Mesenchymal stem cell (in vitro differentiated cells and primary cell): Measurements from ENCODE around the gene SLC6A12.

Source experiments
- DNase-seq: peaks from one replicate; pipeline ENCODE4 v3.0.0-alpha.2; 2013
- H2AFZ ChIP-seq: one replicate; pipeline ENCODE4 v1.6.1; 2013; ENCODE audit warnings: low read depth, mild to moderate bottlenecking, control low read depth, inconsistent platforms, low read length, moderate library complexity
- H2AK5ac ChIP-seq: 2 replicates; pipeline ENCODE4 v1.6.1; 2013; ENCODE audit warnings: low read length, moderate library complexity, mild to moderate bottlenecking, inconsistent platforms; ENCODE audit not compliant: severe bottlenecking
- H2BK120ac ChIP-seq: one replicate; pipeline ENCODE4 v1.6.1; 2013; ENCODE audit warnings: low read depth, mild to moderate bottlenecking, inconsistent platforms, low read length, moderate library complexity
- H2BK12ac ChIP-seq, 2 experiments: one replicate each; pipeline ENCODE4 v1.6.1; 2013; ENCODE audit warnings: inconsistent platforms in 2 of 2, low read length in 2 of 2, mild to moderate bottlenecking in 2 of 2, moderate library complexity in 2 of 2, control low read depth in 1 of 2
- H2BK15ac ChIP-seq: one replicate; pipeline ENCODE4 v1.6.1; 2013; ENCODE audit warnings: mild to moderate bottlenecking, low read depth, inconsistent platforms; ENCODE audit not compliant: poor library complexity, severe bottlenecking
- H2BK5ac ChIP-seq: 2 replicates; pipeline ENCODE4 v1.6.1; 2013; ENCODE audit warnings: low read depth, mild to moderate bottlenecking, low read length, control low read depth, inconsistent platforms; ENCODE audit not compliant: poor library complexity, severe bottlenecking
- H3K14ac ChIP-seq, 2 experiments: one replicate each; pipeline ENCODE4 v1.6.1; 2013; ENCODE audit warnings: inconsistent platforms in 2 of 2, low read length in 2 of 2, control low read depth in 1 of 2, mild to moderate bottlenecking in 1 of 2, moderate library complexity in 1 of 2
- H3K18ac ChIP-seq, 2 experiments: one replicate each; pipeline ENCODE4 v1.6.1; 2013; ENCODE audit warnings: inconsistent platforms in 2 of 2, low read length in 2 of 2, control low read depth in 1 of 2, low read depth in 1 of 2, mild to moderate bottlenecking in 1 of 2
- H3K23ac ChIP-seq, 2 experiments: one replicate each; pipeline ENCODE4 v1.6.1; 2013; ENCODE audit warnings: inconsistent platforms in 2 of 2, low read length in 2 of 2, mild to moderate bottlenecking in 2 of 2, moderate library complexity in 2 of 2, control low read depth in 1 of 2
- H3K27ac ChIP-seq: 2 replicates; pipeline ENCODE4 v1.5.1; 2013; ENCODE audit warnings: mild to moderate bottlenecking, moderate library complexity, low read length, control low read depth, inconsistent platforms; ENCODE audit not compliant: poor library complexity, severe bottlenecking
- H3K27me3 ChIP-seq, 2 experiments: 2 replicates each; pipeline versions ENCODE4 v1.6.1 to v1.7.0; 2013; ENCODE audit warnings: low read length in 2 of 2, mild to moderate bottlenecking in 2 of 2, moderate library complexity in 2 of 2, control low read depth in 1 of 2, inconsistent platforms in 1 of 2; ENCODE audit not compliant: control insufficient read depth in 1 of 2, insufficient read depth in 1 of 2
- H3K36me3 ChIP-seq, 2 experiments: 2 replicates each; pipeline versions ENCODE4 v1.6.1 to v1.7.0; 2013; ENCODE audit warnings: low read length in 2 of 2, control low read depth in 1 of 2, inconsistent platforms in 1 of 2, low read depth in 1 of 2, mild to moderate bottlenecking in 1 of 2; ENCODE audit not compliant: insufficient read depth in 2 of 2, control insufficient read depth in 1 of 2
- H3K4ac ChIP-seq, 2 experiments: one replicate each; pipeline ENCODE4 v1.6.1; 2013; ENCODE audit warnings: inconsistent platforms in 2 of 2, low read length in 2 of 2, mild to moderate bottlenecking in 2 of 2, moderate library complexity in 2 of 2, control low read depth in 1 of 2, low read depth in 1 of 2
- H3K4me1 ChIP-seq: 2 replicates; pipeline ENCODE4 v1.6.1; 2013; ENCODE audit warnings: low read depth, low read length, control low read depth; ENCODE audit not compliant: control insufficient read depth, insufficient read depth
- H3K4me2 ChIP-seq: 2 replicates; pipeline ENCODE4 v1.6.1; 2013; ENCODE audit warnings: low read length, mild to moderate bottlenecking, inconsistent platforms; ENCODE audit not compliant: poor library complexity, severe bottlenecking
- H3K4me3 ChIP-seq, 2 experiments: 2 replicates each; pipeline versions ENCODE4 v1.5.1 to v1.7.0; 2013; ENCODE audit warnings: low read length in 2 of 2, mild to moderate bottlenecking in 2 of 2, control low read depth in 1 of 2, low read depth in 1 of 2; ENCODE audit not compliant: insufficient read depth in 1 of 2
- H3K79me1 ChIP-seq: replicated peaks from 2 replicates; pipeline ENCODE4 v1.6.1; 2013; ENCODE audit warnings: mild to moderate bottlenecking, control low read depth, low read length, inconsistent platforms; ENCODE audit not compliant: poor library complexity, severe bottlenecking
- H3K9ac ChIP-seq: 2 replicates; pipeline ENCODE4 v1.7.0; 2013; ENCODE audit warnings: mild to moderate bottlenecking, low read length, moderate library complexity
- H3K9me3 ChIP-seq: 2 replicates; pipeline ENCODE4 v1.7.0; 2013; ENCODE audit warnings: mild to moderate bottlenecking, low read length; ENCODE audit not compliant: control insufficient read depth
- H4K8ac ChIP-seq: one replicate; pipeline ENCODE4 v1.6.1; 2013; ENCODE audit warnings: inconsistent platforms, mild to moderate bottlenecking, low read length, moderate library complexity
- H4K91ac ChIP-seq: one replicate; pipeline ENCODE4 v1.6.1; 2013; ENCODE audit warnings: mild to moderate bottlenecking, low read length, inconsistent platforms
- WGBS: methylation state at CpG from one replicate; pipeline ENCODE4 v1.1.7; 2013; ENCODE audit warnings: mixed read lengths; 5-methylcytosine and 5-hydroxymethylcytosine counted together

Gene SLC6A12

DNA sequence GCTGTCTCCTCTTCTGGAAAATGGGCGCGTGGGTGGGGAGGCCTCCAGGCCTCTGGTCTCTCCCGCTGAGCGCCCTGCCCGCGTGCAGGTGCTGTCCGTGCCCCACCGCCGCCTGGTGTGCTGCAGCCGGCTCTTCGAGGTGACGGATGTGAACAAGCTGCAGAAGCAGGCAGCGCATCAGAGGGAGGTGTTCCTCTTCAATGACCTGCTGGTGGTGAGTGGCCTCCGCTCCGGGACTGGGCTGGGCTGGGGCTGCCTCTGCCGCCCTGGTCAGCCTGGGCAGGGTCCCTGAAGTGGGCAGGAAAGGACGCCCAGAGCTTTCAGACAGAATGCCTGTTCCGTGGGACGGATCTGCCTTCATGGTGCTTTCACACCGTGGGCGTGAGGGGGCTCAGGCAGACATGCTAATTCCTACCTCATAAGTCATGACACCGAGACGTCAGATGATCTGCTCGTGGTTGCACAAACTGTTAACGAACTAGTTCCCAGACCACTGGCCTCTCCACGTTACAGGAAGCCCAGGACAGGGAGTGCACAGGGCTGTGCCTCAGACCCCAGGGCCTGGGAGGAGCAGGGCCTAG is 50.5 kb downstream of the SLC6A12 start:
- H2AFZ ChIP-seq, result no peak overlapping the region
- H2BK5ac ChIP-seq, result no peak overlapping the region
- peaks cover 18% of the 10 kb centered on the region for H3K4me1 ChIP-seq
- no peak overlapping the region for H3K4me2 ChIP-seq
- WGBS, result 87% methylated on average over 26 of the region's 26 CpGs
- H2BK120ac ChIP-seq, result no peak overlapping the region
- no peak overlapping the region for H4K91ac ChIP-seq
- H3K4ac ChIP-seq, result no peak overlapping the region
- H3K14ac ChIP-seq, result no peak overlapping the region
- no peaks in the 10 kb centered on the region for H3K9me3 ChIP-seq
- no peak overlapping the region for H3K9ac ChIP-seq
- H3K4me3 ChIP-seq, result no peak overlapping the region
- no peak for DNase-seq
- H3K36me3 ChIP-seq, result no peaks in the 10 kb centered on the region
- no peaks in the 10 kb centered on the region for H3K79me1 ChIP-seq
- no peak overlapping the region for H2BK12ac ChIP-seq
- no peak overlapping the region for H4K8ac ChIP-seq
- no peak overlapping the region for H2AK5ac ChIP-seq
- H2BK15ac ChIP-seq, result no peak overlapping the region
- H3K18ac ChIP-seq, result no peak overlapping the region
- peaks cover 0 to 72% of the 10 kb centered on the region in 2 experiments for H3K27me3 ChIP-seq
- H3K27ac ChIP-seq, result no peak overlapping the region
- no peak overlapping the region for H3K23ac ChIP-seq

- H3K4me3 ChIP-seq, result no peak overlapping the region
Observed at GRCh38 chr12:162467-163307, 51.3 kb downstream of the SLC6A12 start.

GRCh38 chr12:161823-162222 is 52.1 kb downstream of the SLC6A12 start:
- no peak overlapping the region for H2AK5ac ChIP-seq
- H3K4me2 ChIP-seq, result no peak overlapping the region
- no peak overlapping the region for H4K91ac ChIP-seq
- no peak overlapping the region for H2BK12ac ChIP-seq
- peaks cover 0 to 2% of the 10 kb centered on the region in 2 experiments for H3K36me3 ChIP-seq
- H2BK120ac ChIP-seq, result no peak overlapping the region
- peaks cover 0 to 57% of the 10 kb centered on the region in 2 experiments for H3K27me3 ChIP-seq
- WGBS, result 94% methylated on average over 8 of the region's 8 CpGs
- no peak overlapping the region for H3K23ac ChIP-seq
- H3K9ac ChIP-seq, result no peak overlapping the region
- H2AFZ ChIP-seq, result no peak overlapping the region
- H3K14ac ChIP-seq, result no peak overlapping the region
- no peak overlapping the region for H2BK15ac ChIP-seq
- H4K8ac ChIP-seq, result no peak overlapping the region
- no peak overlapping the region for H3K27ac ChIP-seq
- no peak overlapping the region for H3K4ac ChIP-seq
- no peaks in the 10 kb centered on the region for H3K9me3 ChIP-seq
- H3K18ac ChIP-seq, result no peak overlapping the region
- DNase-seq, result no peak
- H2BK5ac ChIP-seq, result no peak overlapping the region
- H3K79me1 ChIP-seq, result no peaks in the 10 kb centered on the region
- peaks cover 13% of the 10 kb centered on the region for H3K4me1 ChIP-seq
- no peak overlapping the region for H3K4me3 ChIP-seq

More at GRCh38 chr12:162467-163307, 51.3 kb downstream of the SLC6A12 start:
- peaks cover 0 to 1% of the 10 kb centered on the region in 2 experiments for H3K36me3 ChIP-seq
- peaks cover 15% of the 10 kb centered on the region for H3K4me1 ChIP-seq
- no peak overlapping the region for H3K27ac ChIP-seq
- peaks cover 0 to 66% of the 10 kb centered on the region in 2 experiments for H3K27me3 ChIP-seq
- H2AFZ ChIP-seq, result no peak overlapping the region
- no peaks in the 10 kb centered on the region for H3K9me3 ChIP-seq
- H2BK12ac ChIP-seq, result no peak overlapping the region
- H3K14ac ChIP-seq, result no peak overlapping the region
- H3K4me2 ChIP-seq, result no peak overlapping the region
- no peak overlapping the region for H3K18ac ChIP-seq
- H3K9ac ChIP-seq, result no peak overlapping the region
- H4K91ac ChIP-seq, result no peak overlapping the region
- 76% methylated on average over 11 of the region's 18 CpGs for WGBS
- DNase-seq, result no peak
- H2AK5ac ChIP-seq, result no peak overlapping the region
- H4K8ac ChIP-seq, result no peak overlapping the region
- no peak overlapping the region for H2BK120ac ChIP-seq
- H3K79me1 ChIP-seq, result no peaks in the 10 kb centered on the region
- H2BK15ac ChIP-seq, result no peak overlapping the region
- no peak overlapping the region for H3K23ac ChIP-seq
- no peak overlapping the region for H3K4ac ChIP-seq
- no peak overlapping the region for H2BK5ac ChIP-seq

- Histone ChIP-seq H3K79me1 (no peaks in the 10 kb centered on the region), H4K91ac (no peak overlapping the region), H3K4me1 (peaks cover 13% of the 10 kb centered on the region), H3K27ac (no peak overlapping the region), H4K8ac (no peak overlapping the region), H3K4ac (no peak overlapping the region), H2AK5ac (no peak overlapping the region), H2BK120ac (no peak overlapping the region), H3K23ac (no peak overlapping the region), H3K4me2 (no peak overlapping the region), H2BK12ac (no peak overlapping the region), H2BK15ac (no peak overlapping the region), H2BK5ac (no peak overlapping the region), H3K9ac (no peak overlapping the region), H3K36me3 (peaks cover 0 to 2% of the 10 kb centered on the region in 2 experiments), H3K9me3 (no peaks in the 10 kb centered on the region), H3K14ac (no peak overlapping the region), H3K27me3 (peaks cover 0 to 58% of the 10 kb centered on the region in 2 experiments), H3K4me3 (no peak overlapping the region), H3K18ac (no peak overlapping the region), H2AFZ (no peak overlapping the region)
- WGBS, result 95% methylated on average over 8 of the region's 9 CpGs
- no peak for DNase-seq
Observed at GRCh38 chr12:160858-161257, 53.1 kb downstream of the SLC6A12 start.
